ENCODE data around the gene PKIB. TPM values are rescaled to one million over a fixed set of nuclear protein-coding genes. Genes with fewer than 3 reads are reported as not detected.

PKIB gene
- total and polyA plus RNA-seq, 2 donors (not counting 3 experiments of a cell fraction or from before 2014, with no cell fraction given) = not detected

- intact Hi-C loops (cut with micrococcal nuclease) = no loop called here
- H3K9me1 ChIP-seq (replicated peaks; ENCODE audit: control insufficient read depth, extremely low read depth, insufficient read depth, low read length) = no peaks in the 10 kb centered on the region
- H3K9me3 ChIP-seq (replicated peaks; ENCODE audit: control insufficient read depth, insufficient read depth, low read length) = no peaks in the 10 kb centered on the region
- no peak overlapping the region for H3K27ac ChIP-seq (ENCODE audit: insufficient read depth, low read depth, low read length)
- no peak overlapping the region for H3K4me2 ChIP-seq (ENCODE audit: insufficient read depth, low read length)
- H4K20me1 ChIP-seq (replicated peaks; ENCODE audit: control insufficient read depth, extremely low read depth, insufficient read depth, low read length) = no peaks in the 10 kb centered on the region
- no peaks in the 10 kb centered on the region for H3K36me3 ChIP-seq (ENCODE audit: control insufficient read depth in 2 of 2, extremely low read depth in 1 of 2, insufficient read depth in 2 of 2, low read length in 2 of 2)
- H2AFZ ChIP-seq (ENCODE audit: low read depth, low read length) = no peak overlapping the region
- dilution Hi-C loops (cut with MboI; ENCODE audit: extremely low pct_ligation_motif_present, low sequenced_read_pairs) = no loop called here
- H3K9ac ChIP-seq (replicated peaks; ENCODE audit: extremely low read depth, insufficient read depth, low read length) = no peak overlapping the region
- H3K4me1 ChIP-seq (ENCODE audit: control insufficient read depth, extremely low read depth, insufficient read depth, low read length) = no peaks in the 10 kb centered on the region
- TF ChIP-seq MAX (IDR thresholded peaks at IDR 0.05; ENCODE audit: insufficient read depth, insufficient read length) (no peak), POLR2A (IDR thresholded peaks at IDR 0.05; ENCODE audit: low read depth, low read length) (no peak), MYC (IDR thresholded peaks at IDR 0.05; ENCODE audit: low read depth, low read length) (no peak), JUN (IDR thresholded peaks at IDR 0.05; ENCODE audit: borderline replicate concordance, insufficient read depth, insufficient read length, low read depth) (no peak), EZH2 (IDR thresholded peaks at IDR 0.05; ENCODE audit: borderline replicate concordance, low read depth, low read length, severe bottlenecking) (no peak), POLR2AphosphoS5 (IDR thresholded peaks at IDR 0.05; ENCODE audit: insufficient read depth, low read depth, low read length) (no peak), CTCF (IDR thresholded peaks at IDR 0.05; ENCODE audit: extremely low read depth in 1 of 2, insufficient read depth in 1 of 2, low read depth in 1 of 2, low read length in 2 of 2) (no peak), FOS (IDR thresholded peaks at IDR 0.05; ENCODE audit: borderline replicate concordance, insufficient read depth, low read length) (no peak), GATA2 (IDR thresholded peaks at IDR 0.05; ENCODE audit: insufficient read depth, insufficient read length, low read depth, low read length) (no peak)
- DNase-seq (ENCODE audit: low read depth, low spot score) = no peak
- no TSS peak for BruUV-seq (replicated peaks)
- no peak for FAIRE-seq
- POLR2A ChIA-PET = no interaction called here
- no peak overlapping the region for H3K4me3 ChIP-seq (replicated peaks in 1 of 3; ENCODE audit: insufficient read depth in 1 of 3, low read depth in 1 of 3, low read length in 3 of 3)
- no peaks in the 10 kb centered on the region for H3K79me2 ChIP-seq (ENCODE audit: control insufficient read depth, insufficient read depth, low read length)
- peaks cover 0 to 3% of the 10 kb centered on the region in 2 experiments for H3K27me3 ChIP-seq (ENCODE audit: control insufficient read depth in 2 of 2, insufficient read depth in 2 of 2, low read length in 2 of 2)
- CTCF ChIA-PET = interaction anchor here (1.0 to 2.6 kb wide), 4 partner anchors 9 to 220 kb away, joined by 3 to 7 read pairs (median 4); no protein-coding TSS in a partner anchor
These were observed 101.9 kb downstream of the PKIB start for GRCh38 chr6:122712093-122712447.

Data from endothelial cell of umbilical vein (primary cell).